GM13976 (cell line): ENCODE data around the gene HELZ2.
"Not testable (repeated sequence)": the region's sequence is repeated elsewhere in the genome, so short reads cannot be mapped to it uniquely, and the experiment has no call there.

Experiments
- DNase-seq: peaks from one replicate; pipeline ENCODE4 v3.0.0; 2012; ENCODE audit warnings: low spot score
- in situ Hi-C: fragments of 300-500 bp; cut with MboI; formaldehyde crosslinking; loops from one replicate; pipeline ENCODE4 v1.12.0; 2022; ENCODE audit warnings: low sequenced_read_pairs, mixed read lengths, inconsistent platforms; ENCODE audit not compliant: unreplicated experiment
- TF ChIP-seq, protein P1 (sequence below): IDR thresholded peaks from 2 replicates; pipeline ENCODE4 v1.5.1; 2012; ENCODE audit warnings: borderline replicate concordance, mild to moderate bottlenecking; ENCODE audit not compliant: insufficient read depth; ENCODE audit errors: extremely low read depth, missing control alignments, control extremely low read depth

HELZ2 gene

DNA sequence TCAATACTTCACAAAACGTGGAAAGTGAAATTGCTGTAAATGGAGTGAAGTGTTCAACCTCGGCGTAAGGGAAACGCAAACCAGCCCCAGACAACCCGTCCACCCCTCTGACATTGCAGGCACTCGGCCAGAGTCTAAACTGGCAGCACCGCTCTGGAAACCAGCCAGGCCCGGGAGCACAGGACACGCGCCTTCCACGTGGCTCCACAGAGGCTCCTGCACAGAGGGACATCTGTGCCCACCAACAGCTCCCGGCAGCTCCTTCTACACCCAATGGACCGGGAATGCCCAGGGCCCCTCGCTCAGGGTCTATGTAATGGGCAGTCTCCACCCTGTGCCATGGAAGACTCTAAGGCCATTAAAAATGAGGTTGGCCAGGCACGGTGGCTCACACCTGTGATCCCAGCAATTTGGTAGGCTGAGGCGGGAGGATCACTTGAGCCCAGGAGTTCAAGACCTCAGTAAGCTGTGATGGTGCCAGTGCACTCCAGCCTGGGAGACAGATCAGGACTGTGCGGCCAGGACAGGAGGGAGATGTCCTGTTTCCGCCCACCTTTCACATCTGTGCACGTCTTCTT, 3.4 kb upstream of the HELZ2 start:
- in situ Hi-C loops, result no loop called here
- TF ChIP-seq, protein P1, sequence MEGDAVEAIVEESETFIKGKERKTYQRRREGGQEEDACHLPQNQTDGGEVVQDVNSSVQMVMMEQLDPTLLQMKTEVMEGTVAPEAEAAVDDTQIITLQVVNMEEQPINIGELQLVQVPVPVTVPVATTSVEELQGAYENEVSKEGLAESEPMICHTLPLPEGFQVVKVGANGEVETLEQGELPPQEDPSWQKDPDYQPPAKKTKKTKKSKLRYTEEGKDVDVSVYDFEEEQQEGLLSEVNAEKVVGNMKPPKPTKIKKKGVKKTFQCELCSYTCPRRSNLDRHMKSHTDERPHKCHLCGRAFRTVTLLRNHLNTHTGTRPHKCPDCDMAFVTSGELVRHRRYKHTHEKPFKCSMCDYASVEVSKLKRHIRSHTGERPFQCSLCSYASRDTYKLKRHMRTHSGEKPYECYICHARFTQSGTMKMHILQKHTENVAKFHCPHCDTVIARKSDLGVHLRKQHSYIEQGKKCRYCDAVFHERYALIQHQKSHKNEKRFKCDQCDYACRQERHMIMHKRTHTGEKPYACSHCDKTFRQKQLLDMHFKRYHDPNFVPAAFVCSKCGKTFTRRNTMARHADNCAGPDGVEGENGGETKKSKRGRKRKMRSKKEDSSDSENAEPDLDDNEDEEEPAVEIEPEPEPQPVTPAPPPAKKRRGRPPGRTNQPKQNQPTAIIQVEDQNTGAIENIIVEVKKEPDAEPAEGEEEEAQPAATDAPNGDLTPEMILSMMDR, result no peak
- no peak for DNase-seq

DNA sequence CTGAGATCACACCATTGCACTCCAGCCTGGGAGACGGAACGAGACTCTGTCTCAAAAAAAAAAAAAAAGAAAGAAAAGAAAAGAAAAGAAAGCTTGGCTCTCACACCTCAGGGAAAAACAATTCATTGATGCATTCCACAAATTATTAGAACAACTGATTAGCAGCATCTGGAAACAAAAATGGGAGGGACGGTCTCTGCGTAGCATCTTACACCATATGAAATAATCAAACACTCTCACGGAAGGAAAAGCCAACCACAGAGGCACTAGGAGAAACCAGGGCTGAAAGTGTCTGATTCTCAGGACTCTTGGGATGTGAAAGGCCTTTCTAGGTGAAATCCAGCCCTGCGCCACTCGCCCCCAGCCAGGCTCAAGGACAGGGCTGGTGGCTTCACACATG, 2.3 kb upstream of the HELZ2 start:
- in situ Hi-C loops, result no loop called here
- no peak for DNase-seq
- TF ChIP-seq, protein P1, result no peak

DNA sequence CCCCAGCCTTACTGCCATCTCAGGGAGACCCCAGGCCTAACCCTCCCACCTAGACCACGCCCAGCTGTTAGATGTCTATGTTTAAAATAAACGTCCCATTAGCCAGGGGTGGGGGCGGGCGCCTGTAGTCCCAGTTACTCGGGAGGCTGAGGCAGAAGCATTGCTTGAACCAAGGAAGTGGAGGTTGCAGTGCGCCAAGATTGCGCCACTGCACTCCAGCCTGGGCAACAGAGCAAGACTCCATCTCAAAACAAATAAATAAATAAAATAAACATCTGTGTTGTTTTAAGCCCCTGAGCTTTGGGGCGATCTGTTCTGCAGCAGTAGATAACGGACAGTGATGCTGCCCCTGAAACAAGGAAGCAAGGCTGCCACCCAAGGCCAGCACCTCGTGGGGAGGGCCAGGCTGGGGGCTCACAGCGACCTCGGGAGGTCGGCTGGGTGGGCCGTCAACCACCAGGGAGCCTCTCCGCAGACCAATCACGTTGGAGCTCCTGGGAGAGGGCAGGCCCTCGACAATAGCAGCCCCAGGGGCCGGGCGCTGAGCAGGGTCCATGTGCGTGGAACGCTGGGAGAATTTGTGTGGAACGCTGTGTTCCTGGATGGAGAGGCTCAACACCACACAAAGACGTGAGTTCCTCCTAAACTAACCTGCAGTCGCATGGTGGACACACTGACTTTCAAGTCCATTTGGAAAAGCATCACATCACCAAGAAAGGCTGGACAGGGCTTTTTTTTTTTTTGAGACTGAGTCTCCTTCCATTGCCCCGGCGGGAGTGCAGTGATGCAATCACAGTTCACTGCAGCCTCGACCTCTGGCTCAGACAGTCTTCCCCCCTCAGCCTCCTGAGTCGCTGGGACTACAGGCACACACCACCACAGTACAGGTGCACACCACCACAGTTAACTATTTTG, 1.0 kb upstream of the HELZ2 start:
- in situ Hi-C loops, result no loop called here
- TF ChIP-seq, protein P1, result no peak

DNA sequence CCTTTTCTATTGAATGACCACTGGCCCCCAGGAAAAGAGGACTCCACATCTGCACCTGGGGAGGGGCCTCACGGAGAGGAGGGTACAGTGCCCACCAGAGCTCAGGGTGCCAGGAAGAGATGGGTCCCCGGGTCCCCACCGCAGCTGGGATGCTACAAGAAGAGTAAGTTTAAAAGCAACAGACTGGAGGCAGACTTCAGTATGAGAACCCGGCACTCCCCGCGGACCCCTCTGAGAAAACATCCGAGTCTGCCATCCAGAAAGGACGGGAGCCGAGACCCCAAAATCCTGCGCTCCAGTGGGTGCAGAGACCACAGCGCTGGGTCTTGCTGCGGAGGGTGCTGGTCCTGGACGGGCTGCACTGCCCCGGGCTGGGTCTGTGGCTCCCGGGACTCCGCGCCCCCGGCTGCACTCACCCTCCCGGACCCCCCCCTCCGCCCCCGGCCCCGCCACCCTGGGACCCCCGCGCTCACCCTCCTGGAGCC, 350 bp downstream of the HELZ2 start:
- DNase-seq, result no peak
- TF ChIP-seq, protein P1, result no peak
- in situ Hi-C loops, result no loop called here

More for the DNA sequence above, 1.0 kb upstream of the HELZ2 start:
- no peak for DNase-seq

DNA sequence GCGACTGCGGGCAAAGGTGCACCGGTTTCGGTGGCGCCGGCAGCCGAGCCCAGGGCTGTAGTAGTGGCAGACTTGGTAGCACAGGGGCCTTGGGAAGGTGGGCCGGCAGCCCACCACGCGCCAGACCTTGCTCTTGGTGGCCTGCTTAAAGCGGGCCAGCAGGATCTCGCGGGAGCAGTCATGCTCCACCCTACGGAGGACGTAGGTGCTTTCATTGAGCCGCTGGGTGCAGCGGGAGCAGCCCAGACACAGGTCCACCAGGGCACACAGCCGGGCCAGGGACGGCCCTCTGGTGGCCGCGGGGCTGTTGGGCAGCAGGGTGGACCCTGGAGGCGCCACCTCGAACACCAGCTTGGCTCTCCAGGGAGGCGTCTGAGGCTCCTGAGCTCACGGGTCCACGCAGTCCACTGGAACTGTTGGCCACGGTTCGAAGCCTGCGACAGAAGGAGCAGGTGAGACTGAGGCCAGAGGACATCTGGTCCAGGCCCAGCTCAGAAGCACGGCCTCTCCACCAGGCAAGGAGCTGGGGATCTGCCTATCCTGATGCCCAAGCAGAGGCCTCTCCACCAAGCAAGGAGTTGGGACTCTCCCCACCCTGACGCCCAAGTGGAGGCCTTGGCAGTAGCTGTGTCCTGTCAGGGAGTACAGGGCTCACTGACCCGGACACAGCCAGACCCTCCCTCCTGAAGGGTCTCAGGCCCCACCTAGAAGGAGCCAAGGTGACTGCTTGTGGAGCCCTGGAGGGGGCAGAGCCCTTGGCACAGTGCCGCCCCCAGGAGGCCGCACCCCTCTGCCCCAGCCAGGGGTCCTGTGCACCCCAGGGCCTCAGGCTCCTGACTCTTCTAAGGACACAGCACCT, 1.0 kb downstream of the HELZ2 start:
- in situ Hi-C loops, result no loop called here

DNA sequence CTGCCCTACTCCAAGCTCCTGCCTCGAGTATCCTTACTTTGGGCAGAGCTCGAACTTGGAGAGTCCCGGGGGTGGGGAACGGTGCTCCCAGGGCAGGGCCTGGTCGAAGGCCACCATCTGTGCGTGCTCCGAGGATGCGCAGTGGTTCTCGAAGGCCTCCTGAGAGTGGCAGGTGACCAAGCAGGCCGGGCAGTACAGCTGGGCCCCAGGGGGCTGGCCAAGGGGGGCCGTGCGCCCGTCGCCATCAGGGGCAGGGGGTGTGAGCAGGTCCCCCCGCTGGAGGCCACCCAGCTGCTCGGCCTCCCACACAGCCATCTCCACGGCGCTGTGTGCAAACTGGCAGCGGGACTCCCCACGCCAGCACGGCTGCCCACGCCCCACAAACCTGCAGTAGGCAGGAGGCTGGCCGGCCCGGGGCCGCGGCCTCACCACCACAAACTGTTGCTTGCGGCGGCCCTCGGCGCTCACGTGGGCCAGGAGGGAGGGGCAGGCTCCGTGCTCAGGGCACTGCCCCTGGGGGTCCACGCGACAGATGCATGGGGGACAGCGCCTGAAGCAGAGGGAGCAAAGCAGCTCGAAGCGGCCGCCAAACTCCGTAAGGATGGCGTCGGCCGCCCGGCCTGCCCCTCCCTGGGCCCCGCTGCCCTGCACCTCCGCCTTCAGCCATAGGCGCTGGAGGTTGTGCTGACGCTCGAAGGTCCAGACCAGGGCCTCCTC, 1.8 kb downstream of the HELZ2 start:
- TF ChIP-seq, protein P1, result no peak
- no peak for DNase-seq
- in situ Hi-C loops, result no loop called here

More for the DNA sequence above, 1.0 kb downstream of the HELZ2 start:
- TF ChIP-seq, protein P1, result no peak
- no peak for DNase-seq

DNA sequence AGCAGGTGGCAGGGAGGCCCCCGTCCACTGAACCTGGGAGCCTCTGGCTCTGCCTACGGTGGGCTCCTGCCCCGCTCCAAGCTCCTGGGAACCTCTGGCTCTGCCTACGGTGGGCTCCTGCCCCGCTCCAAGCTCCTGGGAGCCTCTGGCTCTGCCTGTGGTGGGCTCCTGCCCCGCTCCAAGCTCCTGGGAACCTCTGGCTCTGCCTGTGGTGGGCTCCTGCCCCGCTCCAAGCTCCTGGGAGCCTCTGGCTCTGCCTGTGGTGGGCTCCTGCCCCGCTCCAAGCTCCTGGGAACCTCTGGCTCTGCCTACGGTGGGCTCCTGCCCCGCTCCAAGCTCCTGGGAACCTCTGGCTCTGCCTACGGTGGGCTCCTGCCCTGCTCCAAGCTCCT, 3.0 kb downstream of the HELZ2 start:
- in situ Hi-C loops, result not testable (repeated sequence)

More for the DNA sequence above, 3.0 kb downstream of the HELZ2 start:
- DNase-seq, result not testable (repeated sequence)
